GM21423 (cell line): Measurements from ENCODE around the gene TRRAP.
"Not testable (repeated sequence)": the region's sequence is repeated elsewhere in the genome, so short reads cannot be mapped to it uniquely, and the experiment has no call there.

Experiments used
- ATAC-seq: cut with Tn5 transposase; IDR thresholded peaks from one replicate; pipeline ENCODE4 v1.9.1; 2021; ENCODE audit warnings: mild to moderate bottlenecking, moderate library complexity; ENCODE audit not compliant: unreplicated experiment

The TRRAP gene

DNA sequence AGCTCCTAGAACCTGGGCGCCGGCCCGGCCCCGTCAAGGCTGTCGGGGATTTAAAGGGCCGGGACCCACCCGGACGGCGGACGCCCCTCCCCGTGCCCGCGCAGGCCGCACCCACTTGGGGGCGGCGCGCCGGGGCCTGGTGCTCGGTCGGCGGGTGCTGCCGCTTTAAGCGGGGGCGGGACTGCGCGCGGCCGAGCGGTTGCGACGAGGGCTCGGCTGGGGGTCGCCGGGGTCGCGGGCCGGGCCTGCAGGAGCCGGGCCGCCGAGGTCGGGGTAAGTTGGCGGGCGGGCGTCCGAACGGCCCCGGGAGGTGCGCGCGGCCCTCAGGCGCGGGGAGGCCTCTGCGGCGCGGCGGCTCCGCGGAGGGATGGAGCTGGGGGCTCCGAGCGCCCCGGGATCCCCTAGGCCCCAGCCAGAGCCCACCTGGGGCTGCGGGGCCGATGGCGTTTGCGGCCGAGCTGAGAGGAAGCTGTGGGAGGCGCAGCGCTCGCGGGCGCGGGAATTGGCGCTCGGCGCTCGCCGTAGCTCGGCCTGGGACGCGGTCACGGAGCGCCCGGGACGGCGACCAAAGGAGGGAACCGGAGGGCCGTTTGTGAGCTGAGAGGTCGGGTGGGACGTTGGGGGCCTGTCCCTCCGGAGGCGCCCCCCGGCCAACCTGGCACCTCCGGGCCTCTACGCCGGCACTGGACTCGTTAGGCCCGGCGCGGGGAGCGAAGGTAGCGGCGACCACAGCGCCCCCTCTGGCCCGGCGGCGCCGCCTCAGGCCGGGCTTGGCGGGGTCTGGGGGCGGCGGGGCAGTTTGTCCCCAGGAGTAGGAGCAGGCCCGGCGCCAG is at the start of gene TRRAP:
TSS of gene TRRAP (plus strand) at position 168 of the 833 bp plus-strand sequence. CDS start 2,619 bp downstream, outside the sequence.
- ATAC-seq = peak; percentile 64

- ATAC-seq = no peak
Measured at GRCh38 chr7:98830972-98831548, 47.3 kb upstream of the TRRAP start.

DNA sequence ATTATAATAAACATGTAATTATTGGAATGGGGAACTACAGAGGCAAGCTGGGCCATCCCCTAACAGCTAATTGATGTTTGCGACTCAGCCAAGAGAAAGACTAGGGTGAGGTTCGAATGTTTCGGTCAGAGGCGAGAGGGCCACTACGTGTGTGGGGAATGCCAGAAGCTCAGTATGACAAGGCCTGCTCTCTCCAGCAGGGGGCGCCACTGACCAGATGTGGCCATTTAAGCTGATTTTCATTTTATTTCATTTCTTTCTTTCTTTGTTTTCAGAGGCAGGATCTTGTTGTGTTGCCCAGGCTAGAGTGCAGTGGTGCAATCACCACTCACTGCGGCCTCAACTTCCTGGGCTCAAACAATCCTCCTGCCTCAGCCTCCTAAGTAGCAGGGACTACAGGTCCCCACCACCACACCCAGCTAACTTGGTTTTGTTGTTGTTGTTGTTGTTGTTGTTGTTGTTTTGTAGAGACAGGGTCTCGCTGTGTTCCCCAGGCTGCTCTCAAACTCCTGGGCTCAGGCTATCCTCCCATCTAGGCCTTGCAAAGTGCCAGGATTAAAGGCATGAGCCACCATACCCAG is 46.6 kb upstream of the TRRAP start:
- ATAC-seq = no peak

DNA sequence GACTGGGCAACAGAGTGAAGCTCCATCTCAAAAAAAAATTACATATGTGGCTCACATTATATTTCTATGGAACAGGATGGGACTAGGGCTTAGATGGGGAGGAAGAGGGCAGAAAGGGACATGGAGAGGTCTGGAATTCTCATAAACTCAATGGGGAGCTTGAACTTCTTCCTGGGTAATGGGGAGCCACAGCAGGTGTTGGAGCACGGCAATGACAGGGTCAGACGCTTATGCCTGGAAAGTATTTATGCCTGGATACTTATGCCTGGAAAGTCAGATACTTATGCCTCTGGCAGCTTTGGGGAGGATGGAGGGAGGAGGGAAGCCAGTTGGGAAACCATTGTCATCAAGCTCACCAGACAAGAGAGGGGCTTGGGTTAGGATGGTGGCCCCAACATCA is 45.3 kb upstream of the TRRAP start:
- no peak for ATAC-seq

DNA sequence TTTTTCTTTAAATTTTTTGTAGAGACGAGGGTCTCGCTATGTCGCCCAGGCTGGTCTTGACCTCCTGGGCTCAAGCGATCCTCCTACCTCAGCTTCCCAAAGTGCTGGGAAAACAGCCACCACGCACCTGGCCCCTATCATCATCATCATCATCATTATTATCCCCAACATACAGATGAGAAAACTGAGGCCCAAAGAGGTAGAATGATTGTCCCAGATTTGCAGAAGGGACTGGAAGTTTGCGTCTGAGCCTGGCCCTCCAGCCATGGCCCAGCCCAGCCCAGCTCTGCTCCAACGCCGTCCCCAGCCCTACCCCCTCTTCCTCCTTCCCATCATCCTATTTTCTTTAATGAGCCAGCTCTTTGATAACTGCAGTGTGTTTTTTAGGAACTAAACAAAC is 43.4 kb upstream of the TRRAP start:
- no peak for ATAC-seq

DNA sequence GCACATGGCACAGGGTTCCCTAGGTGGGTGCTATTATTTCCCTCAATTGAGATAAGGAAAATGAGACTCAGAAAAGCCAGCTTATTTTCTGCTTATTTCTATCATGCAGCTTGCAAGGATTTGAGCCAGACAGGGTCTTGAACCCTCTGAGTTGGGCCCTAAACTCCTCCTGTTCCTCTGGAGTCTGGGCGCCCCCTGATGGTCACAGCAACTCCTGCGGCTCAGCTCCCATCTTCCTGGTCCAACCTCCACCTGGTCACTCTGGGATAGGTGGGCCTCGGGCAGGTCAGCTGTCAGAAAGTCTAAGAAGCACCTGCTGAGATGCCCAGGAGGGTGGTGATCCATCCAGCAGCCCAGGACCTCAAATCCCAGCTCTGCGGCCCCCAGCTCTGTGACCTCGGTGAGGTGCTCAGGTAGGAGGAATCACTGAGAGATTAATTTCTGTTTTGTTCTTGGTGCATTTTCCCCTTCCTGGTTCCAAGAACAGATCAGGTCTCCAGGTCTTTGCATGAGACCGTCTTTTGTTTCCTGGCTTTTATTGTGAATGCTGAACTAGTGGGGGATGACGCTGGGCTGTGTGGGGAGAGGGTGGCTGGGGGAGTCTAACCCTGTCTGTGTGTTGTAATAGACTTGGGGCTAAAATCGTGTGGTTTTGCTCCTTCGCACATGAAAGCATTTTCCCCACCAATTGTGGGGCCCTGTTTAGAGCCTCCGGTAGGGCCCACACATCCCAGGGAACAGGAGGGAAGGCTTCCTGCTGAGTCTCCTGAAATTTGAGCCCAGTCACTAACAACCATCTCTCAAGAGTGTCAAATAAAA is 41.3 kb upstream of the TRRAP start:
- no peak for ATAC-seq

GRCh38 chr7:98837630-98837972 is 40.7 kb upstream of the TRRAP start:
- ATAC-seq = no peak

GRCh38 chr7:98840096-98840495 is 38.2 kb upstream of the TRRAP start:
- ATAC-seq = no peak

- no peak for ATAC-seq
Measured at GRCh38 chr7:98840722-98841121, 37.6 kb upstream of the TRRAP start.

DNA sequence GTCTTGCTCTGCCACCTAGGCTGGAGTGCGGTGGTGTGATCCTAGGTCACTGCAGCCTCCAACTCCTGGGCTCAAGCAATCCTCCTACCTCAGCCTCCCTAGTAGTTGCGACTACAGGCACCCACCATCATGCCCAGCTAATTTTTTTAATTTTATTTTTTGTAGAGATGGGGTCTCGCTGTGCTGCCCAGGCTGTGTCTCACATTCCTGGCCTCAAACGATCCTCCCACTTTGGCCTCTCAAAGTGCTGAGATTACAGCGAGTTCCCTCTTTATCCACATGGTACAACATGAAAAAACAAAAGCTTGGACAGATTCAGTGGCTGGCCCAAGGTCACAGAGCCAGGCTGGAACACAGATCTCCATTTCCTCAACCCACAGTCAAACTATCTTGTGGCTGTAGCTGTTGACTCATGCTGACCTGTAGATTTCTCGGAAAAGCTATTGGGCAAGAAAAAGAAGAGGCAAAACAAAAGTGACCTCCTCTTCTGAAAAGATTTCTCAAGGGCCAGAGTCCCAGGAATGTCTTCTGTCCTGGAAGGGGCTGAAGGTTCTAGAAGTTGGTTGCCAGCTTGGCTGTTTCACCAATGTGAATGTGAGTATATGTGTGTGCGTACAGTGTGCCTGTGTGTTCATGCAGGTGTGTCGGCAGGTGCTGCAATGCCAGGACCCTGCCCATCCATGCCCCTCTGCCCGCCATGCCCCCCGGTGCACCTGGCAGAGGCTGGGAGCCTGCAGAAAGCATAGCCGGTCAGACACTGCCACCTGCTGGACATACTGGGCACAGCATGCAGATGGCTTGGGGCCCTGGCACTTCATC is 36.9 kb upstream of the TRRAP start:
- ATAC-seq = no peak

- ATAC-seq = not testable (repeated sequence)
Measured at GRCh38 chr7:98842552-98842951, 35.8 kb upstream of the TRRAP start.

GRCh38 chr7:98848918-98849317 is 29.4 kb upstream of the TRRAP start:
- no peak for ATAC-seq

GRCh38 chr7:98852826-98853225 is 25.5 kb upstream of the TRRAP start:
- no peak for ATAC-seq

DNA sequence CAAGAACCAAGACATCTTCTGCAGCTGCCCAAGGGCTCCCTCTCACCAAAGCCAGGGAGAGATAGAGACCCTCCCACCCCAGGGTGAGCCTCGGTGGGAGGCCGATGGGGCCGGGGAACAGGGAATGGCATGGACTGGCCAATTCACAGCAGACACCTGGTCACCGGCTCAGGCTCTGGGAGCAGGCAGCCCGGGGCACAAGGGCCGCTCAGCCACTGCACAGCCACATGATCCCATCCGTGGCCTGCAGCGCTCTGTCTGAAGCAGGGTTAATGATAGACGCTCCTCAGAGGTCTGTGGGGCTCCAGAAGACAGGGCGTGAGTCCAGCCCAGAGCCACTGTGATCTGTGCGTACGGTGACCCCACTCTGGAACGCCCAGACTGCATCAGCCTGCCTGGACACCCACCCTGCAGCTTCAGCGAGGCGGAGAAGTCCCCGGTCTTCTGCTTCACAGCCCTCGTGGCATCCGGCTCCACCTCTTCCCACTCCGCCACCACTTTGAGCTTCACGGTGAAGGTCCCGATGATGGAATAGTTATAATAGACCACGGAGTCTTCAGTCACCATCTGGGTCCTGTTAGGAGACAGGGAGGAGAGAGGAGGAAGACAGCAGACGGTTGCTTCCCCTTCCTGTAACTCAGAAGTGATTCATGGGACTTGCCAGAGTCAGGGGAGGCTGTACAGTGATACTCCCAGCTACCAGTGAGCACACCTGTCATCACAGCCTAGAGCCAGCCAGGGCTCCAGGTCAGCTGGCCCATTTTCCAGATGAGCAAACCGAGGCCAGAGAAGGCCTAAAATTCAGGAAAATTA is 22.5 kb upstream of the TRRAP start:
- no peak for ATAC-seq

DNA sequence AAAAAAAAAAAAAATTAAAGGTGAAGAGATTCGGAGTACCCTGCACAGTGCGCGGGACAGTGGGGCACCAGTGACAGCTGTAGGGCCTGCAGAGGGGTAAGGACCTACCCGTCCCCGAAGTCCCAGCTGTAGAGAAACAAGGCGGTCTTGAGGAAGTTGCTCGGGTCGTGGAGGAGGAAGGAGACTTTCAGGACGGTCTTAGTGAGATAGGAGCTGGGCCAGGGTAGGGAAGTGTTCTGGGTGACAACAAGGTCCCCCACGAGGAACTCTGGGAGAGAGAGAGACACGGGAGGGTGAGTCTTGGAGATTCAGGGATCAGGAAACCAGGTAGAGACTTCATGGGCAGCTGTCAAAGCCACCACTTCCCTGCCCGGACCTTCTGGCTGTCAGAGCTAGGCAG is 18.3 kb upstream of the TRRAP start:
- no peak for ATAC-seq

- no peak for ATAC-seq
Measured at GRCh38 chr7:98862203-98862602, 16.1 kb upstream of the TRRAP start.

- no peak for ATAC-seq
Measured at GRCh38 chr7:98862716-98863420, 15.5 kb upstream of the TRRAP start.

- ATAC-seq = no peak
Measured at GRCh38 chr7:98863601-98864000, 14.7 kb upstream of the TRRAP start.
